Fibroblast of pulmonary artery (primary cell): Measurements from ENCODE around the gene ACER2.

ENCODE experiments used
- DNase-seq: peaks from one replicate; pipeline ENCODE4 v3.0.0-alpha.2; 2010; ENCODE audit warnings: low read depth
- H3K4me3 ChIP-seq: replicated peaks from 2 replicates; pipeline ENCODE4 v1.5.1; 2011; ENCODE audit warnings: low read depth, mild to moderate bottlenecking, control low read depth, low read length, moderate library complexity
- TF ChIP-seq, protein P1 (sequence below): IDR thresholded peaks from 2 replicates; pipeline ENCODE4 v1.5.1; 2011; ENCODE audit warnings: mild to moderate bottlenecking, control low read depth, low read length, inconsistent platforms; ENCODE audit errors: missing control alignments

The ACER2 gene

GRCh38 chr9:19446361-19446861 lies 37.6 kb downstream of the ACER2 start:
- no peak for DNase-seq
- H3K4me3 ChIP-seq = no peak overlapping the region
- TF ChIP-seq, protein P1, sequence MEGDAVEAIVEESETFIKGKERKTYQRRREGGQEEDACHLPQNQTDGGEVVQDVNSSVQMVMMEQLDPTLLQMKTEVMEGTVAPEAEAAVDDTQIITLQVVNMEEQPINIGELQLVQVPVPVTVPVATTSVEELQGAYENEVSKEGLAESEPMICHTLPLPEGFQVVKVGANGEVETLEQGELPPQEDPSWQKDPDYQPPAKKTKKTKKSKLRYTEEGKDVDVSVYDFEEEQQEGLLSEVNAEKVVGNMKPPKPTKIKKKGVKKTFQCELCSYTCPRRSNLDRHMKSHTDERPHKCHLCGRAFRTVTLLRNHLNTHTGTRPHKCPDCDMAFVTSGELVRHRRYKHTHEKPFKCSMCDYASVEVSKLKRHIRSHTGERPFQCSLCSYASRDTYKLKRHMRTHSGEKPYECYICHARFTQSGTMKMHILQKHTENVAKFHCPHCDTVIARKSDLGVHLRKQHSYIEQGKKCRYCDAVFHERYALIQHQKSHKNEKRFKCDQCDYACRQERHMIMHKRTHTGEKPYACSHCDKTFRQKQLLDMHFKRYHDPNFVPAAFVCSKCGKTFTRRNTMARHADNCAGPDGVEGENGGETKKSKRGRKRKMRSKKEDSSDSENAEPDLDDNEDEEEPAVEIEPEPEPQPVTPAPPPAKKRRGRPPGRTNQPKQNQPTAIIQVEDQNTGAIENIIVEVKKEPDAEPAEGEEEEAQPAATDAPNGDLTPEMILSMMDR = no peak

DNA sequence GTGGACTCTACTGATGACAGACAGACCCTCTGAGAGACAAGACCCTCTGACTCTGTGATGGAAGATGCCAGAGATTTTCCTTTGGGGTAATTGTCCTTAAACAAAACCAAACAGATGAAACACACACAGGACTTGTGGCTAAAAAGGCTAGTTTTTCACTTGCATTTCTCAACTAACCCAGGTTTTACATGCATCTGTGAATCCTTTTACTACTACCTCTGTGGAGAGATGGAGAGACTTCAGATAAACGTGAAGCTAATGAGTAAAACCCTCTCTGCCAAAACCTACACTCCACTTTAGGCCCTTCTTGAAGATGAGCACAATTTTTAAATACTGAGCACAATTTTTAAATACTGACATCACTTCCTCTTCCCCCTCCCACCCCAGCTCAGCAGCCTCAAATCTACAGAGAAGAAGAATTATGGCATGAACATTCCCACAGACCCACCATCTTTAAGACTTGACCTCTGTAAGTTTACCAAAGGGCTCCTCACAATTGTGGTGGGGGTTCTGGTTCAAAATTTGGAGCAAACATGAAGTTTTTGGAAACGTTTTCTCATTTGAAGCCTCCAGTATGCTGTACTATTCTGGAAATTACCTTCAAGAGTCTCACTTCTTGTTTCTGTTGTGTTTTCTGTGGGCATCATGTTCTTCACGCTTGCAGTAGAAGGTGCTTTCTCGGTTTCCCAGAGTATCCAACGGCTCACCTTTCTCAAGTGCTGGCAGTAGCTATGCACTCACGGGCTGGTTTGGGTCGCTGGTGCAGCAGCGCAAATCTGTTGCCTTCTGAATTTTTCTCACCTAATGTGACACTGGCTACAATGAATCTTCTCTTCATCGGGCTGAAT lies 42.7 kb downstream of the ACER2 start:
- H3K4me3 ChIP-seq = no peak overlapping the region
- TF ChIP-seq, protein P1 = no peak
- DNase-seq = no peak

DNA sequence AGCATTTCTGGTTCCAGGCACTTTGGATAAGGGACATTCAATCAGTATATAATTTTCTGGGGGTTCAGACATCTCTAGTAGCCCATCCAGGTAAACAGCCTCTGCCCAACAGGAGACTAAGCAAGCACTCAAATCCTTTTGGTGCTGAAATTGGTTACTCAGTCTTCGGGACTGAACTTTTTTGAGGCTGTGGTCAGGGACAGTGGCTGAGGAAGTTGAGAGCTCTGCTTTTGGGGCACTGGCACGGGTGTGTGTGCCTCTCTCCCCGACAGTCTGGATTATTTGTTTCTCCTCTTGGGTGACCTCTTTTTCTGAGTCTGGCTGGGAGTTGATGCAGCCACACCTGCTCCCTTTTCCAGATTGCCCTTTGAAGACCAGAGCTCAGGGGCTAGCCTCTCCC lies 47.6 kb downstream of the ACER2 start:
- DNase-seq = no peak
- TF ChIP-seq, protein P1 = no peak
- H3K4me3 ChIP-seq = no peak overlapping the region

GRCh38 chr9:19456996-19457692 lies 48.3 kb downstream of the ACER2 start:
- TF ChIP-seq, protein P1 = peak; percentile 95
- DNase-seq = peak; percentile 87
- H3K4me3 ChIP-seq = peak overlapping the region; percentile 36

DNA sequence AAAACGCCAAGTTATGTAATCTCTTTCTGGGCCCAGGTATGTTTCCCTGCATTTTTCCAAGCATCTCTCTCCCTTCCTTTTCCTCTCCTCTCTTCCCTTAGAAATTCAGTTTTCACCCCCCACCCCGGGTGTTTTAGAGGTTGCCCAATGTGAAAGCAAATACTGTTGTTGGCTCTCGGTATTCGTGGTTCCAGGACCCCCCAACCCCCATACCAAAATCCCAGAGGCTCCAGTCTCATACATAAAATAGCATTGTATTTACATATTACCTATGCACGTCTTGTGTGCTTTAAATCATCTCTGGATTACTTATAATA lies 48.8 kb downstream of the ACER2 start:
- no peak for DNase-seq
- H3K4me3 ChIP-seq = peak overlapping the region; percentile 36
- TF ChIP-seq, protein P1 = no peak

DNA sequence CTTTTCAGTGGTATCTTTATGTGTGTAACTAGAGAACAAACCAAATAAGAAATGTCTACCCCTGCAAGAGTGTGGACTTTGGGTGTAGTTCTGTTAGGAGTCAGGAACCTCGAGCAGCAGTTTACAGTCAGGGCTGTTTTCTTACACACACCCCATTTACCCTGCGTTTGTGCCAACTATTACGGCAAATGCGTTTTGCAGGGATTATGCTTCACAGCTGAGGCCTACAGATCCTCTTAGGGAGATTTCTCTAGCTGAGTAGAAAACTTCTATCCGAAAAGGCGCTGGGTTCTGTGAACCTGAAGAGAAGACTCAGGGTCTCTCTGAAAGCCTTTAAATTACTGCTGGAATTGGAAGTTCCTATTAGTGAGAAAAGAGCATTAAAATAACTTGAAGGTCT lies 51.4 kb downstream of the ACER2 start:
- no peak for DNase-seq
- no peak overlapping the region for H3K4me3 ChIP-seq
- TF ChIP-seq, protein P1 = no peak
